Measurements from ENCODE around the gene CACNA1I. TPM values are rescaled to one million over a fixed set of nuclear protein-coding genes. Genes with fewer than 3 reads are reported as not detected.

Gene CACNA1I
- polyA plus RNA-seq, 1 of the 3 experiments (the other 2 are of a cell fraction), result not detected

- no peak for TF ChIP-seq TEAD4 (IDR thresholded peaks at IDR 0.05; ENCODE audit: borderline replicate concordance, insufficient read depth)
- no peak for TF ChIP-seq EP300 (IDR thresholded peaks at IDR 0.05; ENCODE audit: borderline replicate concordance in 1 of 2, low read depth in 1 of 2, low read length in 1 of 2)
- TF ChIP-seq GABPA (IDR thresholded peaks at IDR 0.05; ENCODE audit: low read depth), result no peak
- no peak for TF ChIP-seq MAX (IDR thresholded peaks at IDR 0.05; ENCODE audit: low read depth)
- TF ChIP-seq RXRA (IDR thresholded peaks at IDR 0.05; ENCODE audit: borderline replicate concordance, low read depth), result no peak
Measured at GRCh38 chr22:39682994-39683393, 112.4 kb downstream of the CACNA1I start (continued).

- ChIA-PET POLR2A (no interaction called here), CTCF (interaction anchor here (0.6 kb wide), 1 partner anchor 371 kb away, joined by 3 read pairs; no protein-coding TSS in a partner anchor)
- Histone ChIP-seq H4K20me1 (ENCODE audit: insufficient read depth) (no peaks in the 10 kb centered on the region), H3K36me3 (replicated peaks in 1 of 2; ENCODE audit: control insufficient read depth in 1 of 2, insufficient read depth in 2 of 2, low read length in 1 of 2) (no peaks in the 10 kb centered on the region), H3K4me2 (no peak overlapping the region), H2AFZ (ENCODE audit: low read depth) (no peak overlapping the region), H3K9me3 (no peaks in the 10 kb centered on the region), H3F3A (replicated peaks; ENCODE audit: insufficient read depth) (no peaks in the 10 kb centered on the region), H3K27ac (ENCODE audit: low read depth in 2 of 2, low read length in 1 of 2) (no peak overlapping the region), H3K4me3 (ENCODE audit: low read depth in 2 of 2, low read length in 1 of 2) (no peak overlapping the region), H3K9me2 (no peaks in the 10 kb centered on the region), H3K4me1 (ENCODE audit: control insufficient read depth in 1 of 2, insufficient read depth in 2 of 2, low read depth in 1 of 2, low read length in 1 of 2) (no peaks in the 10 kb centered on the region), H3K27me3 (ENCODE audit: insufficient read depth) (no peaks in the 10 kb centered on the region), H3K9ac (no peak overlapping the region), H3K79me2 (ENCODE audit: insufficient read depth) (no peaks in the 10 kb centered on the region)
- DNase-seq, result no peak
- whole genome bisulfite sequencing (ENCODE audit: low lambda C conversion rate), result no CpG with 5 or more reads among the region's 5 CpGs
- no peak for TF ChIP-seq FOXM1 (IDR thresholded peaks at IDR 0.05; ENCODE audit: low read depth)
Measured at GRCh38 chr22:39683639-39684038, 113.1 kb downstream of the CACNA1I start.

GRCh38 chr22:39684702-39685281 is 114.2 kb downstream of the CACNA1I start:
- H3K4me1 ChIP-seq (ENCODE audit: control insufficient read depth in 1 of 2, insufficient read depth in 2 of 2, low read depth in 1 of 2, low read length in 1 of 2), result no peaks in the 10 kb centered on the region
- ChIA-PET POLR2A (no interaction called here), CTCF (no interaction called here)
- H3K27ac ChIP-seq (ENCODE audit: low read depth in 2 of 2, low read length in 1 of 2), result no peak overlapping the region
- no peaks in the 10 kb centered on the region for H3K36me3 ChIP-seq (replicated peaks in 1 of 2; ENCODE audit: control insufficient read depth in 1 of 2, insufficient read depth in 2 of 2, low read length in 1 of 2)
- TF ChIP-seq IRF3 (IDR thresholded peaks at IDR 0.05; ENCODE audit: low read depth, low read length), result no peak
- no peaks in the 10 kb centered on the region for H4K20me1 ChIP-seq (ENCODE audit: insufficient read depth)
- H3K9ac ChIP-seq, result no peak overlapping the region
- no peaks in the 10 kb centered on the region for H3K9me3 ChIP-seq
- DNase-seq, result no peak
- no peaks in the 10 kb centered on the region for H3K27me3 ChIP-seq (ENCODE audit: insufficient read depth)
- no peaks in the 10 kb centered on the region for H3K9me2 ChIP-seq
- H3K79me2 ChIP-seq (ENCODE audit: insufficient read depth), result no peaks in the 10 kb centered on the region
- no peak overlapping the region for H3K4me2 ChIP-seq
- WGBS (ENCODE audit: low lambda C conversion rate), result 40% methylated on average over 1 of the region's 12 CpGs
- H2AFZ ChIP-seq (ENCODE audit: low read depth), result no peak overlapping the region
- no peak overlapping the region for H3K4me3 ChIP-seq (ENCODE audit: low read depth in 2 of 2, low read length in 1 of 2)
- no peaks in the 10 kb centered on the region for H3F3A ChIP-seq (replicated peaks; ENCODE audit: insufficient read depth)

Measured in SK-N-SH (cell line).